Smooth muscle cell of the brain vasculature (primary cell): ENCODE measurements around the gene UXS1.

Experiments
- DNase-seq: peaks from one replicate; pipeline ENCODE4 v3.0.0-alpha.2; 2012; ENCODE audit warnings: low read depth, low spot score

Gene UXS1

GRCh38 chr2:106090916-106091618 lies 103.0 kb downstream of the UXS1 start:
- no peak for DNase-seq

- no peak for DNase-seq
Measured at GRCh38 chr2:106089611-106090010, 104.5 kb downstream of the UXS1 start.

- DNase-seq, result no peak
Measured at GRCh38 chr2:106085181-106085940, 108.7 kb downstream of the UXS1 start.

- no peak for DNase-seq
Measured at GRCh38 chr2:106080959-106081358, 113.1 kb downstream of the UXS1 start.

- DNase-seq, result no peak
Measured at GRCh38 chr2:106078096-106078495, 116.0 kb downstream of the UXS1 start.

- DNase-seq, result no peak
Measured at GRCh38 chr2:106076941-106077340, 117.2 kb downstream of the UXS1 start.

- DNase-seq, result no peak
Measured at GRCh38 chr2:106075048-106075447, 119.1 kb downstream of the UXS1 start.

GRCh38 chr2:106073678-106074406 lies 120.3 kb downstream of the UXS1 start:
- DNase-seq, result no peak

GRCh38 chr2:106070181-106070580 lies 123.9 kb downstream of the UXS1 start:
- DNase-seq, result no peak

GRCh38 chr2:106068451-106068850 lies 125.7 kb downstream of the UXS1 start:
- no peak for DNase-seq

GRCh38 chr2:106065983-106066820 lies 127.9 kb downstream of the UXS1 start:
- DNase-seq, result no peak

GRCh38 chr2:106065268-106065982 lies 128.7 kb downstream of the UXS1 start:
- DNase-seq, result no peak

GRCh38 chr2:106063181-106063580 lies 130.9 kb downstream of the UXS1 start:
- no peak for DNase-seq

- DNase-seq, result no peak
Measured at GRCh38 chr2:106062627-106063026, 131.5 kb downstream of the UXS1 start.

GRCh38 chr2:106061611-106062349 lies 132.3 kb downstream of the UXS1 start:
- DNase-seq, result no peak

- DNase-seq, result no peak
Measured at GRCh38 chr2:106059416-106060065, 134.6 kb downstream of the UXS1 start.

GRCh38 chr2:106058469-106059137 lies 135.5 kb downstream of the UXS1 start:
- no peak for DNase-seq

- DNase-seq, result no peak
Measured at GRCh38 chr2:106057206-106057605, 136.9 kb downstream of the UXS1 start.
